ENCODE measurements around the gene GALNT10. TPM values are rescaled to one million over a fixed set of nuclear protein-coding genes. Genes with fewer than 3 reads are reported as not detected.

Gene GALNT10
- total RNA-seq, 1 experiment from 2014 or later: 22.9 TPM

DNA sequence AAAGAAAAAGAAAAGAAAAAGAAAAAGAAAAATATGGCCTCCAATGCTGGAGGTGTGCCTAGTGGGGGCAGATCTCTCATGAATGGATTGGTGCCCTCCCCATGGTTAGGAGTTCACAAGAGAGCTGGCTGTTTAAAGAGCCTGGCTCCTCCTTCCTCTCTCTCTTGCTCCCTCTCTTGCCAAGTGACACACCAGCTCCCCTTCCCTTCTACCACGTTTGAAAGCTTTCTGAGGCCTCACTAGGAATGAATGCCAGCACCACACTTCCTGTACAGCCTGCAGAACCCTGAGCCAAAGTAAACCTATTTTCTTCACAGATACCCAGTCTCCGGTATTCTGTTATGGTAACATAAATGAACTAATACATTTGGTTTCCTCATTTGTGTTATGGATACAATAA, 14.4 kb upstream of the GALNT10 start:
- TF ChIP-seq ZBTB21 (CRISPR knock-in tag; IDR thresholded peaks at IDR 0.05; ENCODE audit: borderline replicate concordance): no peak
- no peak for TF ChIP-seq NFYB (CRISPR knock-in tag; conservative IDR thresholded peaks at IDR 0.05; ENCODE audit: low read depth)
- TF ChIP-seq GRHL2 (CRISPR knock-in tag; IDR thresholded peaks at IDR 0.05; ENCODE audit: insufficient replicate concordance, severe bottlenecking): no peak
- no peak for TF ChIP-seq HMGA2 (CRISPR knock-in tag; IDR thresholded peaks at IDR 0.05)
- TF ChIP-seq, protein P1, sequence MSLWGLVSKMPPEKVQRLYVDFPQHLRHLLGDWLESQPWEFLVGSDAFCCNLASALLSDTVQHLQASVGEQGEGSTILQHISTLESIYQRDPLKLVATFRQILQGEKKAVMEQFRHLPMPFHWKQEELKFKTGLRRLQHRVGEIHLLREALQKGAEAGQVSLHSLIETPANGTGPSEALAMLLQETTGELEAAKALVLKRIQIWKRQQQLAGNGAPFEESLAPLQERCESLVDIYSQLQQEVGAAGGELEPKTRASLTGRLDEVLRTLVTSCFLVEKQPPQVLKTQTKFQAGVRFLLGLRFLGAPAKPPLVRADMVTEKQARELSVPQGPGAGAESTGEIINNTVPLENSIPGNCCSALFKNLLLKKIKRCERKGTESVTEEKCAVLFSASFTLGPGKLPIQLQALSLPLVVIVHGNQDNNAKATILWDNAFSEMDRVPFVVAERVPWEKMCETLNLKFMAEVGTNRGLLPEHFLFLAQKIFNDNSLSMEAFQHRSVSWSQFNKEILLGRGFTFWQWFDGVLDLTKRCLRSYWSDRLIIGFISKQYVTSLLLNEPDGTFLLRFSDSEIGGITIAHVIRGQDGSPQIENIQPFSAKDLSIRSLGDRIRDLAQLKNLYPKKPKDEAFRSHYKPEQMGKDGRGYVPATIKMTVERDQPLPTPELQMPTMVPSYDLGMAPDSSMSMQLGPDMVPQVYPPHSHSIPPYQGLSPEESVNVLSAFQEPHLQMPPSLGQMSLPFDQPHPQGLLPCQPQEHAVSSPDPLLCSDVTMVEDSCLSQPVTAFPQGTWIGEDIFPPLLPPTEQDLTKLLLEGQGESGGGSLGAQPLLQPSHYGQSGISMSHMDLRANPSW (CRISPR knock-in tag; conservative IDR thresholded peaks at IDR 0.05; ENCODE audit: low read depth): no peak
- TF ChIP-seq ELF4 (CRISPR knock-in tag; IDR thresholded peaks at IDR 0.05; ENCODE audit: low read depth): no peak
- TF ChIP-seq ZNF263 (CRISPR knock-in tag; IDR thresholded peaks at IDR 0.05; ENCODE audit: low read depth): no peak
- TF ChIP-seq, protein P2, sequence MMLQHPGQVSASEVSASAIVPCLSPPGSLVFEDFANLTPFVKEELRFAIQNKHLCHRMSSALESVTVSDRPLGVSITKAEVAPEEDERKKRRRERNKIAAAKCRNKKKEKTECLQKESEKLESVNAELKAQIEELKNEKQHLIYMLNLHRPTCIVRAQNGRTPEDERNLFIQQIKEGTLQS (CRISPR knock-in tag; conservative IDR thresholded peaks at IDR 0.05): no peak
- no peak for ATAC-seq
- ChIA-PET CTCF (interaction anchor here (1.0 to 4.0 kb wide), 2 partner anchors 13 to 103 kb away, joined by 3 to 24 read pairs; no protein-coding TSS in a partner anchor), POLR2A (interaction anchor here (1.0 kb wide), 1 partner anchor 13 kb away, joined by 3 read pairs; no protein-coding TSS in a partner anchor)
- Mint-ChIP-seq H3K4me3 (no peak overlapping the region), H3K9me3 (no peaks in the 10 kb centered on the region), H3K4me1 (peaks cover 19% of the 10 kb centered on the region), H3K27ac (no peak overlapping the region), H3K36me3 (no peaks in the 10 kb centered on the region), H3K27me3 (ENCODE audit: low read depth) (peaks cover 4% of the 10 kb centered on the region; the same call in 1 of the 2 replicates)
- DNase-seq (ENCODE audit: low spot score): no peak

DNA sequence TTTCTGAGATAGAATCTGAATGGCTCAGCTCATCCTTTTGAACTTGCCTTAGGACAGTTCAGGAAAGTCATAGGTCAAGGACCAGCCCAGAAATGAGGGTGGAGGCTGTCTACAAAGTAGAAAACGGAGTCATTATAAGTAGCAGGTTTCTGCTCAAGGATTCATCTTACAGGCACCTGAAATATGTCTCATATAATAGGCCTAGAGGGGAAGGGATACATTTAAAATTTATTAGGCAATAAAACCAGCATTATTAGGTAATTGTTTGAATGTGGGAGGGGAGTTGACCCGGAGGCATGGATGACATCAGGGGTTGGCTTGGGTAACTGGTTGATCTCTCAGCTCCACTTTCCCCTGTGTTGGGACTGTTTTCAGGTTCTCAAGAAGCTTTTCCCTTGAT, 11.9 kb upstream of the GALNT10 start:
- ChIA-PET POLR2A (no interaction called here), CTCF (interaction anchor here (2.7 to 5.0 kb wide), 2 partner anchors 21 to 106 kb away, joined by 8 to 68 read pairs; no protein-coding TSS in a partner anchor)
- no peak for DNase-seq (ENCODE audit: low spot score)
- Mint-ChIP-seq H3K9me3 (no peaks in the 10 kb centered on the region), H3K27ac (no peak overlapping the region), H3K36me3 (no peaks in the 10 kb centered on the region), H3K4me1 (peaks cover 17% of the 10 kb centered on the region), H3K4me3 (no peak overlapping the region), H3K27me3 (ENCODE audit: low read depth) (peaks cover 4% of the 10 kb centered on the region; the same call in 1 of the 2 replicates)
- ATAC-seq: no peak
- TF ChIP-seq, protein P2 (CRISPR knock-in tag; conservative IDR thresholded peaks at IDR 0.05): no peak
- TF ChIP-seq ESRRA (CRISPR knock-in tag; IDR thresholded peaks at IDR 0.05; ENCODE audit: borderline replicate concordance) (no peak), GRHL2 (CRISPR knock-in tag; IDR thresholded peaks at IDR 0.05; ENCODE audit: insufficient replicate concordance, severe bottlenecking) (no peak), ATF1 (CRISPR knock-in tag; IDR thresholded peaks at IDR 0.05) (no peak), JUN (CRISPR knock-in tag; IDR thresholded peaks at IDR 0.05) (no peak), ZNF317 (CRISPR knock-in tag; IDR thresholded peaks at IDR 0.05; ENCODE audit: borderline replicate concordance, low read depth) (no peak), NFE2L1 (CRISPR knock-in tag; IDR thresholded peaks at IDR 0.05) (no peak), ZBTB21 (CRISPR knock-in tag; IDR thresholded peaks at IDR 0.05; ENCODE audit: borderline replicate concordance) (no peak), GABPB1 (CRISPR knock-in tag; IDR thresholded peaks at IDR 0.05) (no peak)
- TF ChIP-seq, protein P3, sequence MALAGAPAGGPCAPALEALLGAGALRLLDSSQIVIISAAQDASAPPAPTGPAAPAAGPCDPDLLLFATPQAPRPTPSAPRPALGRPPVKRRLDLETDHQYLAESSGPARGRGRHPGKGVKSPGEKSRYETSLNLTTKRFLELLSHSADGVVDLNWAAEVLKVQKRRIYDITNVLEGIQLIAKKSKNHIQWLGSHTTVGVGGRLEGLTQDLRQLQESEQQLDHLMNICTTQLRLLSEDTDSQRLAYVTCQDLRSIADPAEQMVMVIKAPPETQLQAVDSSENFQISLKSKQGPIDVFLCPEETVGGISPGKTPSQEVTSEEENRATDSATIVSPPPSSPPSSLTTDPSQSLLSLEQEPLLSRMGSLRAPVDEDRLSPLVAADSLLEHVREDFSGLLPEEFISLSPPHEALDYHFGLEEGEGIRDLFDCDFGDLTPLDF (CRISPR knock-in tag; IDR thresholded peaks at IDR 0.05): no peak
- TF ChIP-seq, protein P4, sequence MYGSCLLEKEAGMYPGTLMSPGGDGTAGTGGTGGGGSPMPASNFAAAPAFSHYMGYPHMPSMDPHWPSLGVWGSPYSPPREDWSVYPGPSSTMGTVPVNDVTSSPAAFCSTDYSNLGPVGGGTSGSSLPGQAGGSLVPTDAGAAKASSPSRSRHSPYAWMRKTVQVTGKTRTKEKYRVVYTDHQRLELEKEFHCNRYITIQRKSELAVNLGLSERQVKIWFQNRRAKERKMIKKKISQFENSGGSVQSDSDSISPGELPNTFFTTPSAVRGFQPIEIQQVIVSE (CRISPR knock-in tag; IDR thresholded peaks at IDR 0.05; ENCODE audit: borderline replicate concordance): no peak

Data from WTC11 (cell line).